Heart right ventricle (tissue), 16 donors: ENCODE data around the gene NFKBIL1. TPM values are rescaled to one million over a fixed set of nuclear protein-coding genes. Genes with fewer than 3 reads are reported as not detected.

ENCODE experiments used
- ATAC-seq, 8 donors: fragments of 200-7000 bp; cut with Tn5 transposase; one replicate each; pipeline ENCODE4 v1.9.1; 2020; ENCODE audit warnings: mild to moderate bottlenecking in 8 of 8, moderate library complexity in 8 of 8, moderate number of reproducible peaks in 1 of 8
- DNase-seq, 2 donors: peaks; one replicate each; pipeline ENCODE4 v3.0.0-alpha.2; 2020
- H3K27ac ChIP-seq, 10 donors: fragments of 200-600 bp; sonication (generic) in 2 of 10; one replicate each; pipeline versions ENCODE4 v1.5.0 to v1.8.0; 2020 to 2022; ENCODE audit warnings: mild to moderate bottlenecking in 3 of 10
- H3K27me3 ChIP-seq, 7 donors: fragments of 200-600 bp; one replicate each; pipeline ENCODE4 v1.8.0; 2021 to 2022; ENCODE audit warnings: mild to moderate bottlenecking in 2 of 7
- H3K36me3 ChIP-seq, 9 donors: fragments of 200-600 bp; sonication (generic) in 1 of 9; one replicate each; pipeline versions ENCODE4 v1.5.0 to v1.8.0; 2020 to 2022; ENCODE audit warnings: mild to moderate bottlenecking in 2 of 9
- H3K4me1 ChIP-seq, 9 donors: fragments of 200-600 bp; sonication (generic) in 1 of 9; one replicate each; pipeline versions ENCODE4 v1.5.0 to v1.8.0; 2020 to 2022; ENCODE audit warnings: mild to moderate bottlenecking in 4 of 9
- H3K4me3 ChIP-seq, 10 donors: fragments of 200-600 bp; sonication (generic) in 2 of 10; one replicate each; pipeline versions ENCODE4 v1.5.0 to v1.8.0; 2020 to 2022; ENCODE audit warnings: mild to moderate bottlenecking in 7 of 10, moderate library complexity in 2 of 10
- H3K9me3 ChIP-seq, 11 donors: fragments of 200-600 bp in 10 of 11; sonication (generic) in 2 of 11; one replicate each; pipeline versions ENCODE4 v1.5.0 to v1.8.0; 2013 to 2022; ENCODE audit warnings: mild to moderate bottlenecking in 2 of 11, control low read depth in 1 of 11, moderate library complexity in 1 of 11
- WGBS, 2 donors: extraction: QIAGEN DNeasy Blood & Tissue Kit; methylation state at CpG; one replicate each; pipeline ENCODE4 v1.1.7; 2013; ENCODE audit warnings: inconsistent platforms in 1 of 2; 5-methylcytosine and 5-hydroxymethylcytosine counted together
- intact Hi-C, 10 donors: fragments of 100-400 bp; cut with DNase I; formaldehyde crosslinking; loops; one replicate each; pipeline versions ENCODE4 v1.11.1 to v1.14.2; 2022
- polyA plus RNA-seq, 2 donors: library from polyadenylated mRNA; stranded (reverse); fragments of 200-250 nt; gene quantifications; one replicate each; pipeline ENCODE4 v1.2.3, GENCODE V29; 2013
- total RNA-seq, 10 donors: library from RNA; stranded (reverse); fragmentation: NEBNext Ultra II Directional in 3 of 10; extraction: Animal tissue kit (Norgen Biotek cat#: 25700) in 3 of 10; gene quantifications; one replicate each; pipeline versions ENCODE4 v1.2.1 to v1.2.4, GENCODE V29; 2021 to 2023
- TF ChIP-seq, protein P1 (sequence below), 9 donors: fragments of 200-600 bp; sonication (generic) in 2 of 9; IDR thresholded peaks; one replicate each; pipeline versions ENCODE4 v1.5.0 to v1.8.0; 2021 to 2022; ENCODE audit warnings: antibody characterized with exemption in 9 of 9, mild to moderate bottlenecking in 5 of 9, moderate library complexity in 1 of 9
- donor health status: Arrhythmogenic right ventricular cardiomyopathy.
- donor health status: ischemic (EF 13 %, LVEDD 7.1; RV severe dilation, severe dysfunction).
- donor health status: healthy with polysubstance abuse.
- donor health status: DM: no; HTN: yes; CAD: no.
- donor health status: DM: no; HTN: no; CAD: no.
- donor health status: ischemic (EF 25% LVEDD 6.9; RV normal size, moderate dysfunction).
- donor health status: ischemic (EF 25% LVEDD 5.7; RV mildly dilated, moderate dysfunction).
- donor health status: healthy.
- donor health status: DM: yes; HTN: yes; CAD: no.
- donor health status: Ischemic cardiomyopathy.
- donor health status: ischemic (EF 35%, LVEDD 5.7; RV mildly dilated, moderate dysfunction).
- donor health status: nonischemic (EF 11% LVEDD 7.7; RV severe dilation, severe dysfunction).
- donor health status: DM: yes; HTN: yes; CAD: no.
- donor health status: PGD.
- donor health status: ischemic (EF 29% LVEDD 5.4; RV normal size, mild dysfunction).
- donor health status: nonischemic (EF 23%, LVEDD 6.1; RV moderate dilation, normal function).

NFKBIL1 gene
- total and polyA plus RNA-seq, 12 donors = 9.7 to 22.2 (median 12.1) TPM

DNA sequence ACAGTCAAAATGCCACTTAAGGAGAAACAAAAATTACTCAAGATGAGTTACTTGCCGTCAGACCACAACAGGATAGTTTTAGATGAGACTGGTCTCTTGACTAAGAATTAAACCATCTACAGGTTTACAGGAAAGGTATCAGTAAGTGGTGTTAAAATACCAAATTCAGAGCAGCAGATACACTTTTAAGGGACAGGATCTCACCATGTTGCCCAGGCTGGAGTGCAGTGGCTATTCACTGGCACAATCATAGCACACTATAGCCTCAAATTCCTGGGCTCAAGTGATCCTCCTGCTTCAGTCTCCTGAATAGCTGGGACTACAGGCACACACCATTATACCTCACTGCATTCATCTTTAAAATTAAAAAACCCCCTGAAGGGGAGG, 14.0 kb upstream of the NFKBIL1 start:
- Histone ChIP-seq H3K36me3 (peaks cover 4 to 92% (median 72%) of the 10 kb centered on the region in 9 donors), H3K4me1 (peaks cover 0 to 33% (median 5%) of the 10 kb centered on the region in 9 donors), H3K4me3 (no peak overlapping the region), H3K9me3 (no peaks in the 10 kb centered on the region), H3K27ac (no peak overlapping the region), H3K27me3 (no peaks in the 10 kb centered on the region)
- intact Hi-C loops = loop anchor here in 1 of 10 donors (5.0 kb wide), 1 partner anchor 36 kb away; the partner anchor contains the start of gene MICB
- no peak for DNase-seq
- 89 to 91% methylated on average over 1 of the region's 1 CpG for WGBS, 2 donors
- no peak for ATAC-seq
- TF ChIP-seq, protein P1, sequence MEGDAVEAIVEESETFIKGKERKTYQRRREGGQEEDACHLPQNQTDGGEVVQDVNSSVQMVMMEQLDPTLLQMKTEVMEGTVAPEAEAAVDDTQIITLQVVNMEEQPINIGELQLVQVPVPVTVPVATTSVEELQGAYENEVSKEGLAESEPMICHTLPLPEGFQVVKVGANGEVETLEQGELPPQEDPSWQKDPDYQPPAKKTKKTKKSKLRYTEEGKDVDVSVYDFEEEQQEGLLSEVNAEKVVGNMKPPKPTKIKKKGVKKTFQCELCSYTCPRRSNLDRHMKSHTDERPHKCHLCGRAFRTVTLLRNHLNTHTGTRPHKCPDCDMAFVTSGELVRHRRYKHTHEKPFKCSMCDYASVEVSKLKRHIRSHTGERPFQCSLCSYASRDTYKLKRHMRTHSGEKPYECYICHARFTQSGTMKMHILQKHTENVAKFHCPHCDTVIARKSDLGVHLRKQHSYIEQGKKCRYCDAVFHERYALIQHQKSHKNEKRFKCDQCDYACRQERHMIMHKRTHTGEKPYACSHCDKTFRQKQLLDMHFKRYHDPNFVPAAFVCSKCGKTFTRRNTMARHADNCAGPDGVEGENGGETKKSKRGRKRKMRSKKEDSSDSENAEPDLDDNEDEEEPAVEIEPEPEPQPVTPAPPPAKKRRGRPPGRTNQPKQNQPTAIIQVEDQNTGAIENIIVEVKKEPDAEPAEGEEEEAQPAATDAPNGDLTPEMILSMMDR (IDR thresholded peaks at IDR 0.05) = no peak

- H3K36me3 ChIP-seq = peaks cover 4 to 98% (median 78%) of the 10 kb centered on the region in 9 donors
- no peak overlapping the region for H3K27ac ChIP-seq
- ATAC-seq (no peak), DNase-seq (no peak)
- no peaks in the 10 kb centered on the region for H3K9me3 ChIP-seq
- H3K4me1 ChIP-seq = peaks cover 2 to 38% (median 11%) of the 10 kb centered on the region in 9 donors
- no peak overlapping the region for H3K4me3 ChIP-seq
- WGBS, 2 donors = 88 to 92% methylated on average over 6 of the region's 6 CpGs
- TF ChIP-seq, protein P1 (IDR thresholded peaks at IDR 0.05) = no peak
- intact Hi-C loops = loop anchor here in 1 of 10 donors (5.0 kb wide), 1 partner anchor 37 kb away; the partner anchor contains the start of gene MICB
- H3K27me3 ChIP-seq = no peaks in the 10 kb centered on the region
Measured at GRCh38 chr6:31534011-31534410, 13.4 kb upstream of the NFKBIL1 start.

- TF ChIP-seq, protein P1 (IDR thresholded peaks at IDR 0.05) = no peak
- no peaks in the 10 kb centered on the region for H3K9me3 ChIP-seq
- H3K27me3 ChIP-seq = no peaks in the 10 kb centered on the region
- no peak overlapping the region for H3K4me3 ChIP-seq
- intact Hi-C loops = loop anchor here in 1 of 10 donors (5.0 kb wide), 1 partner anchor 37 kb away; the partner anchor contains the start of gene MICB
- no peak for ATAC-seq
- H3K36me3 ChIP-seq = peaks cover 4 to 100% (median 80%) of the 10 kb centered on the region in 9 donors
- WGBS, 2 donors = 89 to 90% methylated on average over 24 of the region's 24 CpGs
- H3K27ac ChIP-seq = no peak overlapping the region
- DNase-seq = no peak
- H3K4me1 ChIP-seq = peaks cover 7 to 44% (median 16%) of the 10 kb centered on the region in 9 donors
Measured at GRCh38 chr6:31534521-31535040, 12.8 kb upstream of the NFKBIL1 start.

DNA sequence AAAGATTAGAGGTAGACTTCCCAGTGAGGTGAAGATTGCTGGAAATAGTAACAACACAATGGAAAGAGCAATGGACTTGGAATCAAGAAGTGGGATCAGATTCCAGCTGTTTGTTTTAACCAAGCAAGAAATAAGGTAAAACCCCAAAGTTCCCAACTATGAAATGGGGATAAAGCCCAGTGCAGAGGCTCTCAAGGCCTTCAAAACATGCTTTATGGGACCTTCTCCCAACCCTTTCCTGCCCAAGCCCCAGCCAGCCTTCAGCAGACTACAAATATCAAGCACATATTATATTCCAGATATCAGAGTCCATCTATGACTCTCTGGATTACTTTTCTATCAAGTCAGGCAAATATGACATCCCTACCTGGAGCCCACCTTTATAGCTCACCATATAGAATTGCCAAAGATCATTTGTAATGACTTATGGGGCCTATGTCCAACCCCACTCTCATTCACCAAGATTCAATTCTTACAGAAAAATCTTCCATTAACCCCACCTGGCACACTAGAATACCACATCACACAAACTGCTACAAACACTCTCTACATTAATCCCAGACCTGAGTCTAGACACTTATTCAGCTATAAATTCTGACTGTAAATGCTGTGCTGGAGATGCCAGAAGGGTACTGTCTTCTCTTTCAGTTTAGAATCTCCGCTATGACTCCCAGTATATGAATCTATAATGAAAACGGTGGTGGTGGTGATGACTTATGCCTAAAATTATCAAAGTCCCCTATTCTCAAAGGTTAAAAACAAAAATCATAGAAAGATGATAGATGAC, 11.7 kb upstream of the NFKBIL1 start:
- Histone ChIP-seq H3K4me3 (no peak overlapping the region), H3K27ac (no peak overlapping the region), H3K9me3 (no peaks in the 10 kb centered on the region), H3K4me1 (peaks cover 17 to 55% (median 28%) of the 10 kb centered on the region in 9 donors), H3K27me3 (no peaks in the 10 kb centered on the region), H3K36me3 (peaks cover 4 to 98% (median 79%) of the 10 kb centered on the region in 9 donors)
- TF ChIP-seq, protein P1 (IDR thresholded peaks at IDR 0.05) = no peak
- DNase-seq (no peak), ATAC-seq (no peak)
- intact Hi-C loops = no loop called here
- WGBS, 2 donors = 34 to 42% methylated on average over 2 of the region's 2 CpGs
